ENCODE measurements around the gene PSMD8. TPM values are rescaled to one million over a fixed set of nuclear protein-coding genes. Genes with fewer than 3 reads are reported as not detected.
A peak's percentile ranks its signal among the peaks of the same experiment; 100 is the strongest.

Gene PSMD8
- total RNA-seq, 2 experiments from 2014 or later = 194 to 204 TPM

GRCh38 chr19:38383743-38384142 is 9.4 kb downstream of the PSMD8 start:
- CTCF ChIA-PET = no interaction called here
- H3K4me3 Mint-ChIP-seq = no peak overlapping the region
- intact Hi-C loops (cut with micrococcal nuclease) = loop anchor here (10.0 kb wide), 1 partner anchor 479 kb away; the partner anchor contains the start of genes SIPA1L3 and WDR87

GRCh38 chr19:38384209-38385027 is 10.0 kb downstream of the PSMD8 start:
- intact Hi-C loops (cut with micrococcal nuclease) = loop anchor here (10.0 kb wide), 1 partner anchor 480 kb away; the partner anchor contains the start of genes SIPA1L3 and WDR87
- CTCF ChIA-PET = interaction anchor here (1.1 kb wide), 1 partner anchor 19 kb away, joined by 4 read pairs; the partner anchor contains the start of gene FAM98C
- Mint-ChIP-seq H3K27me3 (ENCODE audit: low read depth) (peaks cover 10% of the 10 kb centered on the region), H3K4me1 (ENCODE audit: low read depth) (peaks cover 22% of the 10 kb centered on the region), H3K36me3 (ENCODE audit: low read depth) (peaks cover 45% of the 10 kb centered on the region), H3K9me3 (no peaks in the 10 kb centered on the region), H3K4me3 (no peak overlapping the region), H3K27ac (no peak overlapping the region)
- DNase-seq = no peak

More at GRCh38 chr19:38383743-38384142, 9.4 kb downstream of the PSMD8 start:
- Mint-ChIP-seq H3K27ac (no peak overlapping the region), H3K27me3 (ENCODE audit: low read depth) (peaks cover 8% of the 10 kb centered on the region), H3K36me3 (ENCODE audit: low read depth) (peaks cover 52% of the 10 kb centered on the region), H3K9me3 (no peaks in the 10 kb centered on the region), H3K4me1 (ENCODE audit: low read depth) (peaks cover 19% of the 10 kb centered on the region)
- DNase-seq = no peak

- intact Hi-C loops (cut with micrococcal nuclease) = loop anchor here (10.0 kb wide), 1 partner anchor 480 kb away; the partner anchor contains the start of genes SIPA1L3 and WDR87
- Mint-ChIP-seq H3K4me3 (no peak overlapping the region), H3K4me1 (ENCODE audit: low read depth) (peaks cover 22% of the 10 kb centered on the region), H3K27me3 (ENCODE audit: low read depth) (peaks cover 16% of the 10 kb centered on the region), H3K9me3 (no peaks in the 10 kb centered on the region), H3K36me3 (ENCODE audit: low read depth) (peaks cover 39% of the 10 kb centered on the region), H3K27ac (no peak overlapping the region)
- CTCF ChIA-PET = interaction anchor here (0.6 to 1.1 kb wide), 3 partner anchors 18 to 65 kb away, joined by 3 to 4 read pairs (median 3); partner anchors contain the start of gene FAM98C
- DNase-seq = no peak
These were observed 10.9 kb downstream of the PSMD8 start for GRCh38 chr19:38385057-38385803.

GRCh38 chr19:38385804-38386257 is 11.5 kb downstream of the PSMD8 start:
- peaks cover 16% of the 10 kb centered on the region for H3K27me3 Mint-ChIP-seq (ENCODE audit: low read depth)
- DNase-seq = peak; percentile 47
- H3K27ac Mint-ChIP-seq = no peak overlapping the region
- intact Hi-C loops (cut with micrococcal nuclease) = loop anchor here (10.0 kb wide), 1 partner anchor 481 kb away; the partner anchor contains the start of genes SIPA1L3 and WDR87
- H3K9me3 Mint-ChIP-seq = no peaks in the 10 kb centered on the region
- CTCF ChIA-PET = no interaction called here
- H3K4me3 Mint-ChIP-seq = no peak overlapping the region
- peaks cover 35% of the 10 kb centered on the region for H3K36me3 Mint-ChIP-seq (ENCODE audit: low read depth)
- H3K4me1 Mint-ChIP-seq (ENCODE audit: low read depth) = peaks cover 22% of the 10 kb centered on the region

- peaks cover 30% of the 10 kb centered on the region for H3K36me3 Mint-ChIP-seq (ENCODE audit: low read depth)
- H3K4me1 Mint-ChIP-seq (ENCODE audit: low read depth) = peaks cover 22% of the 10 kb centered on the region
- intact Hi-C loops (cut with micrococcal nuclease) = loop anchor here (10.0 kb wide), 1 partner anchor 482 kb away; the partner anchor contains the start of genes SIPA1L3 and WDR87
- CTCF ChIA-PET = no interaction called here
- H3K9me3 Mint-ChIP-seq = no peaks in the 10 kb centered on the region
- H3K4me3 Mint-ChIP-seq = no peak overlapping the region
- H3K27ac Mint-ChIP-seq = no peak overlapping the region
- peaks cover 18% of the 10 kb centered on the region for H3K27me3 Mint-ChIP-seq (ENCODE audit: low read depth)
- no peak for DNase-seq
These were observed 12.1 kb downstream of the PSMD8 start for GRCh38 chr19:38386300-38386970.

GRCh38 chr19:38386971-38387549 is 12.7 kb downstream of the PSMD8 start:
- Mint-ChIP-seq H3K27me3 (ENCODE audit: low read depth) (peaks cover 18% of the 10 kb centered on the region), H3K27ac (no peak overlapping the region), H3K36me3 (ENCODE audit: low read depth) (peaks cover 24% of the 10 kb centered on the region), H3K9me3 (no peaks in the 10 kb centered on the region), H3K4me3 (peak overlapping the region; percentile 78), H3K4me1 (ENCODE audit: low read depth) (peaks cover 22% of the 10 kb centered on the region)
- no peak for DNase-seq
- intact Hi-C loops (cut with micrococcal nuclease) = loop anchor here (1.0 to 10.0 kb wide), 5 partner anchors 8 to 482 kb away; partner anchors contain the start of genes PSMD8, SIPA1L3 and WDR87
- CTCF ChIA-PET = interaction anchor here (0.6 to 1.2 kb wide), 2 partner anchors 13 to 16 kb away, joined by 3 to 4 read pairs; partner anchors contain the start of genes FAM98C and PSMD8

GRCh38 chr19:38387550-38388348 is 13.4 kb downstream of the PSMD8 start, which contains the start of gene GGN:
TSS of gene GGN (minus strand) at chr19:38388034. CDS start at chr19:38387261, 773 bp downstream.
- DNase-seq = peak; percentile 87
- Mint-ChIP-seq H3K9me3 (no peaks in the 10 kb centered on the region), H3K4me1 (ENCODE audit: low read depth) (peaks cover 22% of the 10 kb centered on the region), H3K27ac (no peak within 1 kb of the TSS), H3K27me3 (ENCODE audit: low read depth) (peaks cover 18% of the 10 kb centered on the region), H3K4me3 (peak within 1 kb of the TSS; percentile 78), H3K36me3 (ENCODE audit: low read depth) (peaks cover 18% of the 10 kb centered on the region)
- intact Hi-C loops (cut with micrococcal nuclease) = loop anchor here (1.0 to 10.0 kb wide), 5 partner anchors 8 to 483 kb away; partner anchors contain the start of genes PSMD8, SIPA1L3 and WDR87
- CTCF ChIA-PET = interaction anchor here (0.6 to 1.2 kb wide), 2 partner anchors 13 to 15 kb away, joined by 3 to 4 read pairs; partner anchors contain the start of genes FAM98C and PSMD8

GRCh38 chr19:38388349-38389100 is 14.2 kb downstream of the PSMD8 start, which contains the start of gene SPRED3:
TSS of gene SPRED3 (plus strand) at chr19:38388697. CDS start at chr19:38390303, 1,606 bp downstream.
- no peak within 1 kb of the TSS for H3K27ac Mint-ChIP-seq
- H3K27me3 Mint-ChIP-seq (ENCODE audit: low read depth) = peaks cover 18% of the 10 kb centered on the region
- DNase-seq = no peak
- no peaks in the 10 kb centered on the region for H3K9me3 Mint-ChIP-seq
- peaks cover 11% of the 10 kb centered on the region for H3K36me3 Mint-ChIP-seq (ENCODE audit: low read depth)
- H3K4me1 Mint-ChIP-seq (ENCODE audit: low read depth) = peaks cover 22% of the 10 kb centered on the region
- CTCF ChIA-PET = interaction anchor here (1.2 kb wide), 1 partner anchor 14 kb away, joined by 3 read pairs; the partner anchor contains the start of gene PSMD8
- peak within 1 kb of the TSS; percentile 78 for H3K4me3 Mint-ChIP-seq
- intact Hi-C loops (cut with micrococcal nuclease) = loop anchor here (10.0 kb wide), 1 partner anchor 484 kb away; the partner anchor contains the start of genes SIPA1L3 and WDR87

- no peak overlapping the region for H3K27ac Mint-ChIP-seq
- no peak for DNase-seq
- H3K9me3 Mint-ChIP-seq = no peaks in the 10 kb centered on the region
- H3K36me3 Mint-ChIP-seq (ENCODE audit: low read depth) = peaks cover 8% of the 10 kb centered on the region
- intact Hi-C loops (cut with micrococcal nuclease) = loop anchor here (10.0 kb wide), 1 partner anchor 485 kb away; the partner anchor contains the start of genes SIPA1L3 and WDR87
- peaks cover 24% of the 10 kb centered on the region for H3K4me1 Mint-ChIP-seq (ENCODE audit: low read depth)
- H3K4me3 Mint-ChIP-seq = peak overlapping the region; percentile 43
- H3K27me3 Mint-ChIP-seq (ENCODE audit: low read depth) = peaks cover 18% of the 10 kb centered on the region
- CTCF ChIA-PET = interaction anchor here (0.5 to 1.0 kb wide), 2 partner anchors 13 to 374 kb away, joined by 3 read pairs; partner anchors contain the start of gene FAM98C
These were observed 14.9 kb downstream of the PSMD8 start for GRCh38 chr19:38389101-38389925.

Measured in activated naive CD4-positive, alpha-beta T cell treated with anti-CD3 and anti-CD28 coated beads for 36 hours (primary cell).